ENCODE results near the gene ZFYVE16. TPM values are rescaled to one million over a fixed set of nuclear protein-coding genes. Genes with fewer than 3 reads are reported as not detected.

The ZFYVE16 gene

DNA sequence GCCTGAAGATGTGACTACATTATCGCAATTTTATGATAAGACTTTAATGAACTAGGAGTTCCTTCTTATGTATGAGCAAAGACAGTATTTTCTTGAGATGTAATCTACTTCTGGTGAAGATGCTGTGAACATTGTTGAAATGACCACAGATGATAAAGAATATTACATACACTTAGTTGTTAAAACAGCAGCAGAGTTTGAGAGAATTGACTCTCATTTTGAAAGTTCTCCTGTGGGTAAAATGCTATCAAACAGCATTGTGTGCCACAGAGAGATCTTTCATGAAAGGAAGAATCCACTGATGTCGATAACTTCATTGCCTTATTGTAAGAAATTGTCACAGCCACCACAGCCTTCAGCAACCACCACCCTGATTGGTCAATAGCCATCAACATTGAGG, 88.0 kb downstream of the ZFYVE16 start:
- H3K4me1 ChIP-seq (ENCODE audit: control insufficient read depth, insufficient read depth, low read length): no peaks in the 10 kb centered on the region
- no peak overlapping the region for H3K4me2 ChIP-seq (ENCODE audit: low read length)
- no peak overlapping the region for H3K4me3 ChIP-seq (ENCODE audit: low read length)
- H3K9me3 ChIP-seq (replicated peaks; ENCODE audit: low read length): no peaks in the 10 kb centered on the region
- no peaks in the 10 kb centered on the region for H3K36me3 ChIP-seq (ENCODE audit: insufficient read depth, low read length)
- no peak overlapping the region for H3K9ac ChIP-seq (ENCODE audit: low read depth, low read length)
- H3K27me3 ChIP-seq (ENCODE audit: control insufficient read depth, insufficient read depth, low read length): no peaks in the 10 kb centered on the region

DNA sequence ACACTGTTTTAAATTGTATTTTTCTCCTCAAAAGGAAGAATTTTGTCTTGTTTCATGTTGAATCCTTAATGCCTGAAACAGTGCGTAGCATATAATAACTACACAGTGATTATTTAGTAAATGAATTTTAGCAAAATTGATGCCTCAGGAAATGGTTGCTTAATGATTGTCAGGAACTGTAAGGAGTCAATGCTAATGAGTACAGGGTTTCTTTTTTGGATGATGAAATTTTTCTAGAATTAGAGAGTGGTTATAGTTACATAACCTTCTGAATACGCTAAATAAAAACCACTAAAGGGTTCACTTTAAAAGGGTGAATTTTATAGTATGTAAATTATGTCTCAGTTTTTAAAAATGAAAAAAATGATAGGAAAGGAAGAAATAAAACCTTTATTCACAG, 94.9 kb downstream of the ZFYVE16 start:
- Histone ChIP-seq H3K4me3 (ENCODE audit: low read length) (no peak overlapping the region), H3K9ac (ENCODE audit: low read depth, low read length) (no peak overlapping the region)

DNA sequence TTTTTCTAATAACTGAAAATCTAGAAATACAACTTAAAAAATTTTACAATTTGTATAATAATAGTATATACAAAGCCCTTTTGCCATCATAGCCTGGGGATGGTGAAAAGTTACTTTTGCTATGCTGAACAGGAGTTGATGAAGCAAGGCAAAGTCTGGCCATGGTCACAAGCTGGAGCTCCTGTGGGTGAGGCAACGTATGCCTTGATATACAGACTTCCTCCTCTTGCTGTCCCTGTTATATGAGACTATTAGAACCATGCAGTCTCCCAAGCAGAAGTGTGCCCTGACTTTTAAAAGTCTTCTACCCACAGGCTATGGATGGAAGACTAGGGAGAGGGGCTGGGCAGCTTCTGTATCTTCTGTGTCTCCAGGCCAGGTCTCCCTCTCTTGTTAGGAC, 95.8 kb downstream of the ZFYVE16 start:
- Histone ChIP-seq H3K4me2 (ENCODE audit: low read length) (no peak overlapping the region), H3K4me3 (ENCODE audit: low read length) (no peak overlapping the region), H3K4me1 (ENCODE audit: control insufficient read depth, insufficient read depth, low read length) (no peaks in the 10 kb centered on the region), H3K27me3 (ENCODE audit: control insufficient read depth, insufficient read depth, low read length) (no peaks in the 10 kb centered on the region), H3K9me3 (replicated peaks; ENCODE audit: low read length) (no peaks in the 10 kb centered on the region), H3K36me3 (ENCODE audit: insufficient read depth, low read length) (no peaks in the 10 kb centered on the region), H3K9ac (ENCODE audit: low read depth, low read length) (no peak overlapping the region)

More for the DNA sequence above, 94.9 kb downstream of the ZFYVE16 start:
- Histone ChIP-seq H3K4me2 (ENCODE audit: low read length) (no peak overlapping the region), H3K9me3 (replicated peaks; ENCODE audit: low read length) (no peaks in the 10 kb centered on the region), H3K4me1 (ENCODE audit: control insufficient read depth, insufficient read depth, low read length) (no peaks in the 10 kb centered on the region), H3K27me3 (ENCODE audit: control insufficient read depth, insufficient read depth, low read length) (no peaks in the 10 kb centered on the region), H3K36me3 (ENCODE audit: insufficient read depth, low read length) (no peaks in the 10 kb centered on the region)

DNA sequence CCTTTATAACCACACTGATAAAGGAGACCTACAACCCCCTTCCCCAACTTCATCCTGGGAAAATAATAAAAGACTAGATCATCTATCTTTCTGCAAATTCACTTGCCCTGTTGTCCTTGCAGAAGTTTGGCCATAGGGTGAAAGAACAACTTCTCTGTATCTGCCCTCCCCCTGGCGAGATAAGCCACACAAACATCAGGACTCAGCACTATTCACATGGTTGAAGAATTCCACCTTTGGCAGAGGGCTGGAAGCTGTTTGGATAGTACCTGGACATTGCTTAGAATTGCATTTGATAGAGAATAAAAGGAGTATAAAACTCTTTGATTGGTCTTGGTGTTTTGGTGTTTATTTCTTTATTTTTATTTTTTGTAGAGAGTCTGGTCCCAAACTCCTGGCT, 97.0 kb downstream of the ZFYVE16 start:
- Histone ChIP-seq H3K9me3 (replicated peaks; ENCODE audit: low read length) (no peaks in the 10 kb centered on the region), H3K4me3 (ENCODE audit: low read length) (no peak overlapping the region), H3K36me3 (ENCODE audit: insufficient read depth, low read length) (no peaks in the 10 kb centered on the region), H3K4me1 (ENCODE audit: control insufficient read depth, insufficient read depth, low read length) (no peaks in the 10 kb centered on the region), H3K9ac (ENCODE audit: low read depth, low read length) (no peak overlapping the region), H3K27me3 (ENCODE audit: control insufficient read depth, insufficient read depth, low read length) (no peaks in the 10 kb centered on the region), H3K4me2 (ENCODE audit: low read length) (no peak overlapping the region)

DNA sequence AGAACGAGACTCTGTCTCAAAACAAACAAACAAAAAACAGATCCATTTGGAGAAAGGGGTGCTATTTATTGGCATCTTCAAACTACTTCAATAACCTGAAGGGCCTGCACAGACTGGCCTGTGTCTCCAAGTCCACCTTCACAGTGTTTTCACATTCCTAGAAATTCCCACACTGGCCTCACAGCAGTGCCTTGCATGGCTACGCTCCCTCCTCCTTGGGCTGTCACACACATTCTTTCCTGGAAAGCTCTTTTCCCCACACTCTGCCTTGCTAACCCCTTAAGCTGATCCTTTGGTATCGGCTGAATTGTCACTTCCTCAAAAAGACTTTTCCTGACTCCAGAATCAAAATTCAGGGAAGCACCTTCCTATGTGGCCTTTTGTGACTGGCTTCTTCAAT, 99.8 kb downstream of the ZFYVE16 start:
- Histone ChIP-seq H3K9me3 (replicated peaks; ENCODE audit: low read length) (no peaks in the 10 kb centered on the region), H3K9ac (ENCODE audit: low read depth, low read length) (no peak overlapping the region), H3K4me3 (ENCODE audit: low read length) (no peak overlapping the region), H3K36me3 (ENCODE audit: insufficient read depth, low read length) (no peaks in the 10 kb centered on the region), H3K27me3 (ENCODE audit: control insufficient read depth, insufficient read depth, low read length) (no peaks in the 10 kb centered on the region), H3K4me2 (ENCODE audit: low read length) (no peak overlapping the region), H3K4me1 (ENCODE audit: control insufficient read depth, insufficient read depth, low read length) (no peaks in the 10 kb centered on the region)

DNA sequence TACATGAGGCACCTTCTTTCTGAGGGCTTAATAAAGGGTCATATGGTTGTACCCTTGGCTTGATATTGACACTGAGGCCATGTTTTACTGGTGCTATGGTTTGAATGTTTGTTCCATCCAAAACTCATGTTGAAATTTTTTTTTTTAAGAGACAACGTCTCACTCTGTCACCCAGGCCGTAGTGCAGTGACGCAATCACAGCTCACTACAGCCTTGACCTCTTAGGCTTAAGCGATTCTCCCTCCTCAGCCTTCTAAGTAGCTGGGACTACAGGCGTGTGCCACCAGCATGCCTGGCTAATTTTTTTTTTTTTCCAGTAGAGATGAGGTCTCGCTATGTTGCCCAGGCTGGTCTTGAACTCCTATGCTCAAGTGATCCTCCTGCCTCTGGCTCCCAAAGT, 101.0 kb downstream of the ZFYVE16 start:
- no peaks in the 10 kb centered on the region for H3K27me3 ChIP-seq (ENCODE audit: control insufficient read depth, insufficient read depth, low read length)
- no peaks in the 10 kb centered on the region for H3K36me3 ChIP-seq (ENCODE audit: insufficient read depth, low read length)
- no peaks in the 10 kb centered on the region for H3K9me3 ChIP-seq (replicated peaks; ENCODE audit: low read length)
- H3K4me2 ChIP-seq (ENCODE audit: low read length): no peak overlapping the region
- H3K4me3 ChIP-seq (ENCODE audit: low read length): no peak overlapping the region
- no peaks in the 10 kb centered on the region for H3K4me1 ChIP-seq (ENCODE audit: control insufficient read depth, insufficient read depth, low read length)
- H3K9ac ChIP-seq (ENCODE audit: low read depth, low read length): no peak overlapping the region

DNA sequence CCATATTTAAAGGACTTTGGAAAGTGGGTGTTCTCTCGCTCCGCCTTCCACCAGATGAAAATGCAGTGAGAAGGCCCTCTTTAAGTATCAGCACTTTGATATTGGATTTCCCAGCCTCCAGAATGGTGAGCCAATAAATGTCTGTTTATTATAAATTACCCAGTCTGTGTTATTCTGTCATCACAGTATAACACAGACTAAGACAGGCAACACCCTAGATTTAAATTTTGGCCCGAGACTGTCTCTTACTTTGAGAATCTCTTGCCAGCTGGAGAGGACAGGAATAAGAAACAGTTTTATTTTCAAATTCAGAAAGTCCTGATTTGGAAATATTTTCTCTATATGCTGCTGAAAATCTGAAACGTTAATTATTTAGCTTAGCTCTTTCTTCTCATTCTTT, 101.5 kb downstream of the ZFYVE16 start:
- Histone ChIP-seq H3K27me3 (ENCODE audit: control insufficient read depth, insufficient read depth, low read length) (no peaks in the 10 kb centered on the region), H3K9me3 (replicated peaks; ENCODE audit: low read length) (no peaks in the 10 kb centered on the region), H3K4me3 (ENCODE audit: low read length) (no peak overlapping the region), H3K4me1 (ENCODE audit: control insufficient read depth, insufficient read depth, low read length) (no peaks in the 10 kb centered on the region), H3K4me2 (ENCODE audit: low read length) (no peak overlapping the region), H3K9ac (ENCODE audit: low read depth, low read length) (no peak overlapping the region), H3K36me3 (ENCODE audit: insufficient read depth, low read length) (no peaks in the 10 kb centered on the region)

DNA sequence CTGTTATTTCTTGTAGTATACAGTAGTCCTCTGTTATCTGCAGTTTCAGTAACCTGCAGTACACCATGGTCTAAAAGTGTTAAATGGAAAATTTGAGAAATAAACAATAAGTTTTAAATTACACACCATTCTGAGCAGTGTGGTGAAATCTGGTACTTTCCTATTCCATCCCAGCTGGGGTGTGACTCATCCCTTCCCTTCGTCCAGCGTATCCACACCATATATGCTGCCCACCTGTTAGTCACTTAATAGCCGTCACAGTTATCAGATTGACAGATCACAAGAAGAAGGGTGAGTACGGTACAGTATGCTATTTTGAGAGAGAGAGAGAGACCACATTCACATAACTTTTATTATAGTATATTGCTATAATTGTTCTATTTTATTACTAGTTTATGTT, 109.0 kb downstream of the ZFYVE16 start:
- no peaks in the 10 kb centered on the region for H3K9me3 ChIP-seq (replicated peaks; ENCODE audit: low read length)
- H3K9ac ChIP-seq (ENCODE audit: low read depth, low read length): no peak overlapping the region
- no peak overlapping the region for H3K4me3 ChIP-seq (ENCODE audit: low read length)
- no peaks in the 10 kb centered on the region for H3K27me3 ChIP-seq (ENCODE audit: control insufficient read depth, insufficient read depth, low read length)
- peaks cover 3% of the 10 kb centered on the region for H3K4me1 ChIP-seq (ENCODE audit: control insufficient read depth, insufficient read depth, low read length)
- H3K4me2 ChIP-seq (ENCODE audit: low read length): no peak overlapping the region
- no peaks in the 10 kb centered on the region for H3K36me3 ChIP-seq (ENCODE audit: insufficient read depth, low read length)

Small RNA genes lying within 50 kb of the gene (small RNA-seq; reads per million reads assigned to genes)
- gene RNU6-211P: not detected

All from skeletal muscle satellite cell (primary cell).